Measurements from ENCODE around the gene IGLL1. TPM values are rescaled to one million over a fixed set of nuclear protein-coding genes. Genes with fewer than 3 reads are reported as not detected.
"Not testable (repeated sequence)": the region's sequence is repeated elsewhere in the genome, so short reads cannot be mapped to it uniquely, and the experiment has no call there.

Gene IGLL1
- total RNA-seq, 1 experiment from 2014 or later = not detected

- no peaks in the 10 kb centered on the region for H3K36me3 Mint-ChIP-seq (ENCODE audit: insufficient read depth, unreplicated experiment)
- H3K4me3 Mint-ChIP-seq (ENCODE audit: unreplicated experiment) = no peak overlapping the region
- no peaks in the 10 kb centered on the region for H3K27me3 Mint-ChIP-seq (ENCODE audit: insufficient read depth, unreplicated experiment)
- no peak for TF ChIP-seq CTCF (IDR thresholded peaks at IDR 0.05; ENCODE audit: insufficient read depth in 1 of 2, low read depth in 1 of 2, low read length in 1 of 2, severe bottlenecking in 1 of 2, unreplicated experiment in 1 of 2)
- Histone ChIP-seq H3K4me3 (ENCODE audit: low read depth, low read length) (no peak overlapping the region), H3K9me3 (no peaks in the 10 kb centered on the region), H3K4me1 (no peaks in the 10 kb centered on the region), H3K27me3 (replicated peaks; ENCODE audit: control insufficient read depth, insufficient read depth, low read length) (no peaks in the 10 kb centered on the region), H3K36me3 (ENCODE audit: control insufficient read depth, insufficient read depth, low read length) (no peaks in the 10 kb centered on the region)
- POLR2A ChIA-PET = no interaction called here
- no peak for DNase-seq
- no TSS peak for BruUV-seq (replicated peaks)
- no peaks in the 10 kb centered on the region for H3K9me3 Mint-ChIP-seq (ENCODE audit: unreplicated experiment)
- peaks cover 5% of the 10 kb centered on the region for H3K4me1 Mint-ChIP-seq (ENCODE audit: low read depth, unreplicated experiment)
- CTCF ChIA-PET = no interaction called here
- intact Hi-C loops (cut with micrococcal nuclease; ENCODE audit: unreplicated experiment) = no loop called here
- H3K27ac Mint-ChIP-seq (ENCODE audit: unreplicated experiment) = no peak overlapping the region
These were observed 15.8 kb downstream of the IGLL1 start for GRCh38 chr22:23564276-23564675.

GRCh38 chr22:23563111-23563510 lies 17.0 kb downstream of the IGLL1 start:
- Histone ChIP-seq H3K4me1 (no peaks in the 10 kb centered on the region), H3K27me3 (replicated peaks; ENCODE audit: control insufficient read depth, insufficient read depth, low read length) (no peaks in the 10 kb centered on the region), H3K36me3 (ENCODE audit: control insufficient read depth, insufficient read depth, low read length) (no peaks in the 10 kb centered on the region), H3K9me3 (no peaks in the 10 kb centered on the region), H3K4me3 (ENCODE audit: low read depth, low read length) (no peak overlapping the region)
- BruUV-seq (replicated peaks) = no TSS peak
- no peaks in the 10 kb centered on the region for H3K36me3 Mint-ChIP-seq (ENCODE audit: insufficient read depth, unreplicated experiment)
- no peak overlapping the region for H3K4me3 Mint-ChIP-seq (ENCODE audit: unreplicated experiment)
- H3K27me3 Mint-ChIP-seq (ENCODE audit: insufficient read depth, unreplicated experiment) = no peaks in the 10 kb centered on the region
- peaks cover 5% of the 10 kb centered on the region for H3K4me1 Mint-ChIP-seq (ENCODE audit: low read depth, unreplicated experiment)
- DNase-seq = no peak
- ChIA-PET POLR2A (no interaction called here), CTCF (no interaction called here)
- H3K27ac Mint-ChIP-seq (ENCODE audit: unreplicated experiment) = no peak overlapping the region
- intact Hi-C loops (cut with micrococcal nuclease; ENCODE audit: unreplicated experiment) = no loop called here
- TF ChIP-seq CTCF (IDR thresholded peaks at IDR 0.05; ENCODE audit: insufficient read depth in 1 of 2, low read depth in 1 of 2, low read length in 1 of 2, severe bottlenecking in 1 of 2, unreplicated experiment in 1 of 2) = no peak
- no peaks in the 10 kb centered on the region for H3K9me3 Mint-ChIP-seq (ENCODE audit: unreplicated experiment)

GRCh38 chr22:23562186-23562585 lies 17.9 kb downstream of the IGLL1 start:
- Histone ChIP-seq H3K27me3 (replicated peaks; ENCODE audit: control insufficient read depth, insufficient read depth, low read length) (no peaks in the 10 kb centered on the region), H3K4me3 (ENCODE audit: low read depth, low read length) (no peak overlapping the region), H3K36me3 (ENCODE audit: control insufficient read depth, insufficient read depth, low read length) (no peaks in the 10 kb centered on the region), H3K4me1 (no peaks in the 10 kb centered on the region), H3K9me3 (no peaks in the 10 kb centered on the region)
- no TSS peak for BruUV-seq (replicated peaks)
- intact Hi-C loops (cut with micrococcal nuclease; ENCODE audit: unreplicated experiment) = no loop called here
- H3K36me3 Mint-ChIP-seq (ENCODE audit: insufficient read depth, unreplicated experiment) = no peaks in the 10 kb centered on the region
- H3K27me3 Mint-ChIP-seq (ENCODE audit: insufficient read depth, unreplicated experiment) = no peaks in the 10 kb centered on the region
- H3K9me3 Mint-ChIP-seq (ENCODE audit: unreplicated experiment) = no peaks in the 10 kb centered on the region
- H3K27ac Mint-ChIP-seq (ENCODE audit: unreplicated experiment) = no peak overlapping the region
- ChIA-PET POLR2A (no interaction called here), CTCF (no interaction called here)
- H3K4me1 Mint-ChIP-seq (ENCODE audit: low read depth, unreplicated experiment) = peaks cover 5% of the 10 kb centered on the region
- no peak for DNase-seq
- no peak overlapping the region for H3K4me3 Mint-ChIP-seq (ENCODE audit: unreplicated experiment)
- TF ChIP-seq CTCF (IDR thresholded peaks at IDR 0.05; ENCODE audit: insufficient read depth in 1 of 2, low read depth in 1 of 2, low read length in 1 of 2, severe bottlenecking in 1 of 2, unreplicated experiment in 1 of 2) = no peak

- DNase-seq; H3K4me1 Mint-ChIP-seq (ENCODE audit: low read depth, unreplicated experiment); H3K4me3 Mint-ChIP-seq (ENCODE audit: unreplicated experiment); H3K4me1 ChIP-seq; H3K36me3 Mint-ChIP-seq (ENCODE audit: insufficient read depth, unreplicated experiment); H3K9me3 Mint-ChIP-seq (ENCODE audit: unreplicated experiment); H3K9me3 ChIP-seq; H3K27me3 ChIP-seq (replicated peaks; ENCODE audit: control insufficient read depth, insufficient read depth, low read length); intact Hi-C loops (cut with micrococcal nuclease; ENCODE audit: unreplicated experiment); H3K27me3 Mint-ChIP-seq (ENCODE audit: insufficient read depth, unreplicated experiment); H3K27ac Mint-ChIP-seq (ENCODE audit: unreplicated experiment); H3K36me3 ChIP-seq (ENCODE audit: control insufficient read depth, insufficient read depth, low read length); BruUV-seq (replicated peaks); POLR2A ChIA-PET; H3K4me3 ChIP-seq (ENCODE audit: low read depth, low read length): not testable (repeated sequence)
- CTCF ChIA-PET = interaction anchor here (0.7 kb wide), 1 partner anchor 18 kb away, joined by 4 read pairs; no protein-coding TSS in a partner anchor
These were observed 19.0 kb downstream of the IGLL1 start for GRCh38 chr22:23561025-23561510.

GRCh38 chr22:23560215-23560614 lies 19.9 kb downstream of the IGLL1 start:
- BruUV-seq (replicated peaks); H3K4me3 ChIP-seq (ENCODE audit: low read depth, low read length); intact Hi-C loops (cut with micrococcal nuclease; ENCODE audit: unreplicated experiment); H3K36me3 ChIP-seq (ENCODE audit: control insufficient read depth, insufficient read depth, low read length); DNase-seq; H3K9me3 Mint-ChIP-seq (ENCODE audit: unreplicated experiment); H3K4me1 ChIP-seq; H3K4me1 Mint-ChIP-seq (ENCODE audit: low read depth, unreplicated experiment); POLR2A ChIA-PET; H3K27ac Mint-ChIP-seq (ENCODE audit: unreplicated experiment); H3K36me3 Mint-ChIP-seq (ENCODE audit: insufficient read depth, unreplicated experiment); H3K9me3 ChIP-seq; H3K27me3 Mint-ChIP-seq (ENCODE audit: insufficient read depth, unreplicated experiment); H3K4me3 Mint-ChIP-seq (ENCODE audit: unreplicated experiment); H3K27me3 ChIP-seq (replicated peaks; ENCODE audit: control insufficient read depth, insufficient read depth, low read length): not testable (repeated sequence)
- CTCF ChIA-PET = interaction anchor here (0.6 to 0.7 kb wide), 2 partner anchors 31 to 279 kb away, joined by 3 to 6 read pairs; no protein-coding TSS in a partner anchor

Measured in Caco-2 (cell line).